A549 treated with Hydrocortisone at 1 μM for 4 hours (cell line): ENCODE results near the gene UFD1. TPM values are rescaled to one million over a fixed set of nuclear protein-coding genes. Genes with fewer than 3 reads are reported as not detected.

Experiments used
- total RNA-seq: library from RNA; stranded (reverse); fragments of 200-300 nt; extraction: Qiagen RNA extraction; gene quantifications from 5 replicates; pipeline ENCODE4 v1.2.3, GENCODE V29; 2022

The UFD1 gene, protein sequence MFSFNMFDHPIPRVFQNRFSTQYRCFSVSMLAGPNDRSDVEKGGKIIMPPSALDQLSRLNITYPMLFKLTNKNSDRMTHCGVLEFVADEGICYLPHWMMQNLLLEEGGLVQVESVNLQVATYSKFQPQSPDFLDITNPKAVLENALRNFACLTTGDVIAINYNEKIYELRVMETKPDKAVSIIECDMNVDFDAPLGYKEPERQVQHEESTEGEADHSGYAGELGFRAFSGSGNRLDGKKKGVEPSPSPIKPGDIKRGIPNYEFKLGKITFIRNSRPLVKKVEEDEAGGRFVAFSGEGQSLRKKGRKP
- 94.4 to 105 TPM (median 95.8 TPM) in 5 replicates for total RNA-seq

DNA sequence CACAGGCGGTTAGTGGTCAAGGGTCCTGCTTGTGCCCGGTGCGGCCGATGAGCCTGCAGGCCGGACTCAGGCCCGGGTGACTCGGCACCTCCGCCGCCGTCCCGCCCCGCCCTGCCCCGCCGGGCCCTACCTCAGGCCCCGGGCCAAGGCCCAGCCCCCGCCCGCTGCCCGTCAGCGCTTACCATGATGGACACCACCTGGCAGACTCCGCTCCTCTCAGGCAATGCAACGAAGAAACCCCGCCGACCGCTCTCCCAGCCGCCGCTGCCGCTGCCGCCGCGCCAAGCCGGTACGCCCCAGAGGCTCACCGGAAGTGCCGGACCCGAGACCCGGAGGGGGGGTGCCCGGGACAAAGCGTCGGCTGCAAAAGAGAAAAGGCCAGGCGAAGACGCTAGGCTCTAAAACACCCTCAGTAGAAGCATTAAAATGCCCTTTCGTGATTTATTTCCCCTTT is at the start of gene UFD1:
Gene UFD1 (minus strand): TSS at position 293 of the 454 bp plus-strand sequence. CDS start 108 bp downstream, at position 185.

DNA sequence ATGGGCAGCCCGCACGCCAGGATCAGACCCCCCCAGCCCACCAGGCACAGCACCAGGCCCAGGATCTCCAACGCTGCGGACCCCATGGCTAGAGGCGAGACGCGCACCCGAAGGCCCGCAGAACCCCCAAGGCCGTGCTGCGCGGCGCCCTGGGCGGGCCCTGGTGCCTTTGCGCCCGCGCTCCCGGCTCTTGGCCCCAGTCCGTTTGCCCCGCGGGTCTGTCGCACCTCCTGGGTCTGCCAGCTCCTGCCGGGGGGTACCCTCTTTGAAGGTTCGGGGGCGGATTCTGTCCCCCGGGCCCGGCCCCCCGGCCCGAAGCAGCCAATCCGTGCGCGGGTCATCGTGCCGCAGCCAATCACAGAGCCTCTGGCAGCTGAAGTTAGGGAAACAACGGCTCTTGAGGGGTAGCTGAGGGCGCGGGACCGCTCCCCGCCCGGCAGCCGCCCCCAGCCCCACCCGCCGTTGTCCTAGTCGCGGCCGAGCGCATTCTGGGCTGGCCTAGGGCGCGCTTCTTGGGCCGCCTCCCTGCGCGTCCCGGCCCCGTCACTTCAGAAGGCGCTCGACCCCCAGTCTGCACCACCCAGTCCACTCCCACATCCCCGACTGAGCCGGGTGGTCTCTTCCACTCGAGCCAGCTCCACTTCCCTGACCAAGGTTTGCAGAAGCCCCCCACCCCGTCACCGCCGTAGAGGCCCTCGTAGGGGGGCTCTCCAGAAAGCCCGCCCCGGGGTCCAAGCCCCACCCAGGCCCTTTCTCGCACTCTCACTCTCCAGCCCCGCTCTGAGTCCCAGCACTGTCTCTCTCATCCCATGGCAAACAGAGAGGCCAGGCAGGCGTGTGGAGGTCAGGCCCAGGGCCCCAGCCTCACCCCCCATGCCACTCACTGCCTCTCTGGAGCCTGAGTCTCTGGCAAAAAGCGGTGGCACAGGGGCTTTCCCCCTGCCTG is 45.5 kb upstream of the UFD1 start, which contains the start of gene CLDN5:
Gene CLDN5 (minus strand): TSS at position 241 of the 946 bp plus-strand sequence. CDS start 155 bp downstream, at position 86.

DNA sequence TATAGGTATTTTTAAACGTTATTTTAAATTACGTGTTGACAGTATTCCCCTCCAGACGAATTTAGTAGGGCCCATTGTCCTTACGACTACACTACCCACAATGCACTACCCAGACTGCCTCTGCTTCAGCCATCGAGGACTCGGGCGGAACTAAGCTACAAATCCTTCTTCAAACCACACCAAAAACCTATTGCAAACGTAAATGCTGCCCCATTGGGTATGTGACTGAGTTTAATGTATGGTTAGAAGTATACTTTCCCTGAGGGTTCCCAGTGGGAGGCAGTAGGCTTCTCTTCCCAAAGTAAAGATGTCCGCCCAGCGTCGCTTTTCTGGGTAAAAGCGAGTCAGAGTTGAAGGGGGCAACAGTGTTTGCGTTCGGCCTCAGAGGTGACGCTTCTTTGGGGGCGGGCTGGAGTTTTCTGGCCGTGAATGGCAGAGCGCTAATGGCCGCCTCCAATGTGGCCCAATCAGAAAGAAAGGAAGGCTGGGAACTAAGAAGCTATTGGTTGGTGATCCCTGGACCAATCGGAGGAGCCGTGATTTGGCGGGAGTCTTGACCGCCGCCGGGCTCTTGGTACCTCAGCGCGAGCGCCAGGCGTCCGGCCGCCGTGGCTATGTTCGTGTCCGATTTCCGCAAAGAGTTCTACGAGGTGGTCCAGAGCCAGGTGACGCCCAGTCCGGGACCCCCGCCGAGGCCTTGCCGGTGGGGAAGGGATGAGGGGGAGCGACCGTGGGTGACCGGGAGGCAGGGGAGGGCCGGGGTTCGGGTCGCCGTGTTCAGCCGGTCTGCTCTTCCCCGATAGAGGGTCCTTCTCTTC is 571 bp upstream of the UFD1 start, which contains the start of gene CDC45:
Gene CDC45 (plus strand): TSS at position 566 of the 818 bp plus-strand sequence. CDS start 49 bp downstream, at position 615.

DNA sequence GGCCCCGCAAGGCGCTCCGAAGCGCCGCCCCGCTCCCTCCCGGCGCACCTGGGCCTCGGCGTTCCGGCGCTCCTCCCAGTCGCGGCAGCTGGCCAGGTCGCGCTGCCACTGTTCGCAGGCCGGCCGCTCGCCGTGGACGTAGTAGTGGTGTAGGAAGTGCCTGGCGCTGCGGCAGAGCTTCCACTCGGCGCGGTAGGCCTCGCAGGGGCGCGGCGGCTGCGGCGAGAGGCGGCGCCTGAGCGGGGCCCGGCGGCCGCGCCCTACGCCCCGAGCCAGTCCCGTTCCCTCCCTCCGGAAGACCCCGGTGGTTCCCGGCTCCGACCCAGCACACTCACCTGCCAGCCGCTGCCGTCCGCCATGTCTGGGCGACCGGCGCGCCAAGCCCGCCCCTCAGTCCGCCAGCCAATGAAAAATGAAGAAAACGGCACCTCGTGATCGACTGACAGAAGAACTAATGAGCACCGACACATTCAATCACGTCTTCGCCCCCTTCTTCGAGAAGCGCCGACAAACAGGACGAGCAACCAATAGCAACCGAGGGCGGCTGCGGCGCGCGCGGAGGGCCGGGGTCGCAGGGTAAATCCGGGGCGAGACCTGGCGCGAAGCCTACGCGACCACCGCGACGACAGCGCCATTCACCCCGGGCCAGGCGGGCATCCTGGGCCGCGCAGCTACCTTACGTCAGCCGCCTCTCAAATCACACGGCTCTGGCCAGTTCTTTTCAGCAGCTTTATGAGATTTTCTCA is 31.5 kb downstream of the UFD1 start, which contains the start of gene C22orf39:
Gene C22orf39 (minus strand): TSS at position 382 of the 746 bp plus-strand sequence. CDS start 23 bp downstream, at position 359.

DNA sequence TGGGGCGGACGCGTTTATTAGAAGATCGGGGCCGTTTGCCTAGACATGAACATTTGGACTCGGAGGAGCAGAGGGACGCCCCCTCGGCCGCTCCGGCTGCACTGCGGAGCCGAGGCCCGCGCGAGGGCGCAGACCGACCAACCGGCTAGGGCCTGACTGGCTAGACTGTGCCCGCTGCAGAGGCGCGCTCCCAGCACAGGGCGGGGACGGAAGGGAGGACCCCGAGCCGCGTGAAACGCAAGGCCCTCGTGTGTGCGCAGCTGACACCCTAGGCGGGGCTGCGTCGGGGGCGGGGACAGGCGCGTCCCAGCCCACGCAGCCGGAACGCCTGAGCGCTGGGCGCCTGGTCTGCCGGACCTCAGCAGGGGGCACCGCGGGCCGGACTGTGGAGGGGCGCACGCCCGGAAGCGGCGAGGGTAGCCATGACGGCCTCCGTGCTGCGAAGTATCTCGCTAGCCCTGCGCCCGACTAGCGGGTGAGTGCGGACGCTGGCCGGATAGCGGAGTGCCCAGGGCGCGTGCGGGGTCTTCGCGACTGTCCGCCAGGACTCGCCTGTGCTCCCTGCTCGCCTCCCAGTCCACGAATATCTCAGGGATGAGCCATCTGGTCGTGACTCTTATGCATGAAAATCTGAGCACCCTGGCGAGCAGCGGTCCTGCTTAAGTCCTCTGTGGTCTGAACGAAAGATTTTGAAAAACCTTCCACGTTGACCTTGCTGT is 46.7 kb downstream of the UFD1 start, which contains the start of gene MRPL40:
Gene MRPL40 (plus strand): TSS at position 413 of the 719 bp plus-strand sequence. CDS start 10 bp downstream, at position 423.

DNA sequence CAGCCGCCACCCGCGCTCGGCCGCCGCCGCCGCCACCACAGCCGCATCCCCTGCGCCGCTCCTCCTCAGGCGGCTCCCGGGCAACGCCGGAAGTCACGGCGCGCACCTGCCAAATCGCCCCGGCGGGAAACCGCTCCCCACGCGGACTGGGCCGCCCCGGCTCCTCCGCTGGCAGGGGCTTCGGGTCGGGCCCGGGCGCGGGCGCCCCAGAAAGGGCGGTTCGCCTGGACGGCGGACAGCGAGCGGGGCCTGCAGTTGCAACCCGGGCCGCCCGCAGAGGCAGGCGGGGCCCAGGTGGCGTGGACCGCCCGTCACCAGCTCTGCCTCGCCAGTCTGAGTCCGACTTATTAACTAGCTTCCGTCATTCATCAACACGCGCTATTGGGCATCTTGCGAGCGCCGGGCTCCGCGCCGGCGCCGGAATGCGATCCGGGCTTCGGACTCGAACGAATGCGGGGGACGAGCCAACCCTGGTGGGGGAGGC is 47.3 kb downstream of the UFD1 start, which contains the start of gene HIRA:
Gene HIRA (minus strand): TSS at position 85 of the 484 bp plus-strand sequence. CDS start 257 bp downstream, outside the sequence.

Other genes starting within 250 kb of the UFD1 start
- 3.8 to 5.1 TPM (median 4.7 TPM) in 5 replicates for gene CLTCL1, start 187.5 kb downstream of the UFD1 start, total RNA-seq
- 22.3 to 23.7 TPM (median 23.2 TPM) in 5 replicates for gene HIRA, start 47.5 kb downstream of the UFD1 start, total RNA-seq
- gene MRPL40, start 46.6 kb downstream of the UFD1 start, total RNA-seq: 36.5 to 55.1 TPM (median 48.0 TPM) in 5 replicates
- 11.9 to 15.2 TPM (median 14.5 TPM) in 5 replicates for gene C22orf39, start 31.5 kb downstream of the UFD1 start, total RNA-seq
- 22.7 to 29.4 TPM (median 24.5 TPM) in 5 replicates for gene CDC45, start 727 bp upstream of the UFD1 start, total RNA-seq
- gene CLDN5, start 45.2 kb upstream of the UFD1 start, total RNA-seq: not detected in 5 replicates
- 8.3 to 11.2 TPM (median 10.4 TPM) in 5 replicates for gene SEPTIN5, start 235.3 kb upstream of the UFD1 start, total RNA-seq
- 0.64 to 2.1 TPM (median 1.7 TPM) in 5 replicates for gene GP1BB, start 244.3 kb upstream of the UFD1 start, total RNA-seq